Keratinocyte (primary cell): ENCODE results near the gene MAP2K4. TPM values are rescaled to one million over a fixed set of nuclear protein-coding genes. Genes with fewer than 3 reads are reported as not detected.
"Not testable (repeated sequence)": the region's sequence is repeated elsewhere in the genome, so short reads cannot be mapped to it uniquely, and the experiment has no call there.

Experiments used
- DNase-seq: peaks from one replicate; pipeline ENCODE4 v3.0.0-alpha.2; 2011; ENCODE audit warnings: low read depth, missing footprints, low spot score
- FAIRE-seq: peaks from 2 replicates; lab custom pipeline; 2011; peaks lifted over from hg19 to GRCh38; lab: Jason Lieb, UNC
- H2AFZ ChIP-seq: 2 replicates; pipeline ENCODE4 v1.6.0; 2012; ENCODE audit warnings: low read length, control low read depth, inconsistent platforms; ENCODE audit not compliant: control insufficient read depth
- H3K27ac ChIP-seq: 2 replicates; pipeline ENCODE4 v1.5.1; 2011; ENCODE audit warnings: low read length; ENCODE audit not compliant: control insufficient read depth, insufficient read depth
- H3K27me3 ChIP-seq: 3 replicates; pipeline ENCODE4 v1.6.0; 2011; ENCODE audit warnings: low read length; ENCODE audit not compliant: control insufficient read depth, insufficient read depth; ENCODE audit errors: extremely low read depth
- H3K36me3 ChIP-seq, 2 experiments: 2 replicates in 1 of 2; 3 replicates in 1 of 2; pipeline ENCODE4 v1.5.1; 2011; ENCODE audit warnings: low read length in 2 of 2, mild to moderate bottlenecking in 1 of 2; ENCODE audit not compliant: control insufficient read depth in 2 of 2, insufficient read depth in 2 of 2; ENCODE audit errors: extremely low read depth in 1 of 2
- H3K4me1 ChIP-seq: 3 replicates; pipeline ENCODE4 v1.5.1; 2011; ENCODE audit warnings: low read length; ENCODE audit not compliant: control insufficient read depth, insufficient read depth; ENCODE audit errors: extremely low read depth
- H3K4me2 ChIP-seq: 3 replicates; pipeline ENCODE4 v1.6.0; 2011; ENCODE audit warnings: low read depth, low read length; ENCODE audit not compliant: control insufficient read depth, insufficient read depth; ENCODE audit errors: extremely low read depth
- H3K4me3 ChIP-seq, 3 experiments: fragments of 200-600 bp in 1 of 3; sonication (generic) in 1 of 3; 2 replicates in 2 of 3; 3 replicates in 1 of 3; pipeline ENCODE4 v1.5.1; 2011 to 2016; ENCODE audit warnings: low read length in 3 of 3, mild to moderate bottlenecking in 3 of 3, control low read depth in 2 of 3, inconsistent platforms in 1 of 3, low read depth in 1 of 3, mixed read lengths in 1 of 3, mixed run types in 1 of 3, moderate library complexity in 1 of 3; ENCODE audit not compliant: control insufficient read depth in 2 of 3, insufficient read depth in 2 of 3; ENCODE audit errors: extremely low read depth in 1 of 3
- H3K79me2 ChIP-seq: 2 replicates; pipeline ENCODE4 v1.6.0; 2012; ENCODE audit warnings: low read length; ENCODE audit not compliant: control insufficient read depth, insufficient read depth
- H3K9ac ChIP-seq: 3 replicates; pipeline ENCODE4 v1.6.0; 2011; ENCODE audit warnings: low read length; ENCODE audit not compliant: control insufficient read depth, insufficient read depth; ENCODE audit errors: extremely low read depth
- H3K9me1 ChIP-seq: 3 replicates; pipeline ENCODE4 v1.6.0; 2011; ENCODE audit warnings: low read length; ENCODE audit not compliant: control insufficient read depth, insufficient read depth; ENCODE audit errors: extremely low read depth
- H3K9me3 ChIP-seq: 2 replicates; pipeline ENCODE4 v1.5.1; 2012; ENCODE audit warnings: low read depth, low read length; ENCODE audit not compliant: control insufficient read depth
- H4K20me1 ChIP-seq: 3 replicates; pipeline ENCODE4 v1.6.0; 2011; ENCODE audit warnings: low read length; ENCODE audit not compliant: control insufficient read depth, insufficient read depth; ENCODE audit errors: extremely low read depth
- EZH2 ChIP-seq: IDR thresholded peaks from one replicate; pipeline ENCODE4 v1.6.1; 2012; ENCODE audit warnings: inconsistent platforms, mild to moderate bottlenecking, low read length, moderate library complexity
- dilution Hi-C: fragments of 300-500 bp; cut with MboI; formaldehyde crosslinking; loops from one replicate; pipeline ENCODE4 v1.7.0; 2020; ENCODE audit warnings: low sequenced_read_pairs; ENCODE audit not compliant: extremely low pct_ligation_motif_present
- polyA plus RNA-seq, 5 experiments: library from polyadenylated mRNA; depleted of rRNA in 3 of 5; stranded (reverse) in 3 of 5; stranded (forward) in 1 of 5; unstranded in 1 of 5; fragments of >200 nt; gene quantifications; 1 replicate in 1 of 5; 2 replicates in 3 of 5; 3 replicates in 1 of 5; pipeline versions ENCODE4 v1.2.1 to v1.2.3, GENCODE V29; 2011 to 2012; ENCODE audit warnings: missing spikeins in 2 of 5, low read depth in 1 of 5, low replicate concordance in 1 of 5
- TF ChIP-seq, protein P1 (sequence below), 3 experiments: IDR thresholded peaks in 1 of 3; conservative IDR thresholded peaks in 1 of 3; optimal IDR thresholded peaks in 1 of 3; 2 replicates in 2 of 3; 3 replicates in 1 of 3; pipeline versions ENCODE3 to v1.5.1; 2011; ENCODE audit warnings: low read length in 3 of 3, mild to moderate bottlenecking in 3 of 3, moderate library complexity in 2 of 3, control low read depth in 1 of 3, inconsistent platforms in 1 of 3; ENCODE audit not compliant: insufficient read depth in 2 of 3; ENCODE audit errors: extremely low read depth in 1 of 3

The MAP2K4 gene
- polyA plus RNA-seq, 1 donor (not counting 4 experiments of a cell fraction or from before 2014, with no cell fraction given), result 37.3 TPM

DNA sequence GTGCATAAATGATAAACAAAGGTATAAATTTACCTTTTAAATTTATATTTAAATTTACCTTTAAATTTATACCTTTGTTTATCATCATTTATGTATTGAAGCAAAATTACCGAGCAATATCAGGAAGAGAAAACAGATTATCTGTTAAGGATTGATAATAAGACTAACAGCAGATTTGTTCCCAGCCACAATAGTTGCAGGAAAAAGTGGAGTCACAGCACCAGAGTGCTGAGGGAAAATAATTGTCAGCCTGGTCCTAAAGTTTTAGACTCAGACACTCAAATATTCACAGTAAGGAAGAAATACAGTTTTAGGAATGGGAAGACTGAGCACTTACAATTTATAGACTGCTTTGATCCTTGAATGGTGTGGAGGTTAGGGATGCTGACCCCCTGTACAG is 117.2 kb downstream of the MAP2K4 start:
- dilution Hi-C loops, result no loop called here
- DNase-seq (no peak), FAIRE-seq (no peak)
- H4K20me1 ChIP-seq, result no peaks in the 10 kb centered on the region
- no peak overlapping the region for H2AFZ ChIP-seq
- no peaks in the 10 kb centered on the region for H3K9me3 ChIP-seq
- no peak overlapping the region for H3K27ac ChIP-seq
- peaks cover 9 to 13% of the 10 kb centered on the region in 2 experiments for H3K36me3 ChIP-seq
- TF ChIP-seq, protein P1, sequence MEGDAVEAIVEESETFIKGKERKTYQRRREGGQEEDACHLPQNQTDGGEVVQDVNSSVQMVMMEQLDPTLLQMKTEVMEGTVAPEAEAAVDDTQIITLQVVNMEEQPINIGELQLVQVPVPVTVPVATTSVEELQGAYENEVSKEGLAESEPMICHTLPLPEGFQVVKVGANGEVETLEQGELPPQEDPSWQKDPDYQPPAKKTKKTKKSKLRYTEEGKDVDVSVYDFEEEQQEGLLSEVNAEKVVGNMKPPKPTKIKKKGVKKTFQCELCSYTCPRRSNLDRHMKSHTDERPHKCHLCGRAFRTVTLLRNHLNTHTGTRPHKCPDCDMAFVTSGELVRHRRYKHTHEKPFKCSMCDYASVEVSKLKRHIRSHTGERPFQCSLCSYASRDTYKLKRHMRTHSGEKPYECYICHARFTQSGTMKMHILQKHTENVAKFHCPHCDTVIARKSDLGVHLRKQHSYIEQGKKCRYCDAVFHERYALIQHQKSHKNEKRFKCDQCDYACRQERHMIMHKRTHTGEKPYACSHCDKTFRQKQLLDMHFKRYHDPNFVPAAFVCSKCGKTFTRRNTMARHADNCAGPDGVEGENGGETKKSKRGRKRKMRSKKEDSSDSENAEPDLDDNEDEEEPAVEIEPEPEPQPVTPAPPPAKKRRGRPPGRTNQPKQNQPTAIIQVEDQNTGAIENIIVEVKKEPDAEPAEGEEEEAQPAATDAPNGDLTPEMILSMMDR (optimal IDR thresholded peaks at IDR 0.05 in 1 of 3, IDR thresholded peaks at IDR 0.05 in 1 of 3, conservative IDR thresholded peaks at IDR 0.05 in 1 of 3; ENCODE audit: extremely low read depth in 1 of 3, insufficient read depth in 2 of 3, low read length in 3 of 3), result no peak
- no peak for TF ChIP-seq EZH2
- no peaks in the 10 kb centered on the region for H3K79me2 ChIP-seq
- no peak overlapping the region for H3K4me2 ChIP-seq
- H3K4me3 ChIP-seq, result no peak overlapping the region
- no peak overlapping the region for H3K9ac ChIP-seq
- H3K4me1 ChIP-seq, result no peaks in the 10 kb centered on the region
- H3K27me3 ChIP-seq, result no peaks in the 10 kb centered on the region
- no peaks in the 10 kb centered on the region for H3K9me1 ChIP-seq

DNA sequence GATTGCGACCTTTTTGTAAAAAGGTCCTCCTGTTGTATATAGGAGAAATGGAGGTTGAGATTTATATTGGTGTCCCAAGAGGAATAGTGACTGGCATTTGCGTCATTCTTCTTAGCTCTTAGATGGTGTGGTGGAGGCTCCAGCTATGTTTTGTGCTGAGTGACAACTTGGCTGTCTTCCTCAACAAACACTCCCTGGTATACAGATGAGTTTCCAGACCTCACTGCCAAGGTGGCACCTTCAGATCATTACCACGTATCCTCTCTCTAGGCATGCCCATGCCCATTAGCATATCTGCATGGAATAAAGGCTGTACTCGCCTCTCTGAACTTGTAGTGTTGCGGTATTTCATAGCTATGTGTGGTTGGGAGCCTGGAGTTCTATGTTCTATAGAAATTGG is 120.0 kb downstream of the MAP2K4 start:
- H3K36me3 ChIP-seq, result peaks cover 14 to 18% of the 10 kb centered on the region in 2 experiments
- dilution Hi-C loops, result no loop called here
- no peak overlapping the region for H2AFZ ChIP-seq

DNA sequence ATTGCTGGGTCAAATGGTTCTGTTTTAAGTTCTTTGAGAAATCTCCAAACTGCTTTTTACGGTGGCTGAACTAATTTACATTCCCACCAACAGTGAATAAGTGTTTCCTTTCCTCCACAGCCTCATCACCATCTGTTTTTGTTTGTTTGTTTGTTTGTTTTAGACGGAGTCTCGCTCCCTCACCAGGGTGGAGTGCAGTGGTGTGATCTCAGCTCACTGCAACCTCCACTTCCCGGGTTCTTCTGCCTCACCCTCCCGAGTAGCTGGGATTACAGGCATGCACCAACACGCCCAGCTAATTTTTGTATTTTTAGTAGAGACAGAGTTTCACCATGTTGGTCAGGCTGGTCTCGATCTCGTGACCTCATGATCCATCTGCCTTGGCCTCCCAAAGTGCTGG is 141.5 kb downstream of the MAP2K4 start:
- dilution Hi-C loops, H3K27me3 ChIP-seq, H3K27ac ChIP-seq, H3K4me3 ChIP-seq, H3K4me2 ChIP-seq, FAIRE-seq, H3K9me3 ChIP-seq, H2AFZ ChIP-seq, H3K36me3 ChIP-seq, H3K9ac ChIP-seq, H3K79me2 ChIP-seq, H3K4me1 ChIP-seq, DNase-seq, H3K9me1 ChIP-seq, H4K20me1 ChIP-seq: not testable (repeated sequence)

More for the DNA sequence above, 120.0 kb downstream of the MAP2K4 start:
- TF ChIP-seq, protein P1 (optimal IDR thresholded peaks at IDR 0.05 in 1 of 3, IDR thresholded peaks at IDR 0.05 in 1 of 3, conservative IDR thresholded peaks at IDR 0.05 in 1 of 3; ENCODE audit: extremely low read depth in 1 of 3, insufficient read depth in 2 of 3, low read length in 3 of 3), result no peak
- TF ChIP-seq EZH2, result no peak
- H3K9me3 ChIP-seq, result no peaks in the 10 kb centered on the region
- H3K9me1 ChIP-seq, result no peaks in the 10 kb centered on the region
- H3K27me3 ChIP-seq, result no peaks in the 10 kb centered on the region
- H3K9ac ChIP-seq, result no peak overlapping the region
- no peak overlapping the region for H3K4me2 ChIP-seq
- FAIRE-seq (no peak), DNase-seq (no peak)
- H3K4me1 ChIP-seq, result no peaks in the 10 kb centered on the region
- no peaks in the 10 kb centered on the region for H3K79me2 ChIP-seq
- no peaks in the 10 kb centered on the region for H4K20me1 ChIP-seq
- H3K4me3 ChIP-seq, result no peak overlapping the region
- H3K27ac ChIP-seq, result no peak overlapping the region
